Measurements from ENCODE around the gene PLA2G2F.

Gene PLA2G2F, protein sequence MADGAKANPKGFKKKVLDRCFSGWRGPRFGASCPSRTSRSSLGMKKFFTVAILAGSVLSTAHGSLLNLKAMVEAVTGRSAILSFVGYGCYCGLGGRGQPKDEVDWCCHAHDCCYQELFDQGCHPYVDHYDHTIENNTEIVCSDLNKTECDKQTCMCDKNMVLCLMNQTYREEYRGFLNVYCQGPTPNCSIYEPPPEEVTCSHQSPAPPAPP

DNA sequence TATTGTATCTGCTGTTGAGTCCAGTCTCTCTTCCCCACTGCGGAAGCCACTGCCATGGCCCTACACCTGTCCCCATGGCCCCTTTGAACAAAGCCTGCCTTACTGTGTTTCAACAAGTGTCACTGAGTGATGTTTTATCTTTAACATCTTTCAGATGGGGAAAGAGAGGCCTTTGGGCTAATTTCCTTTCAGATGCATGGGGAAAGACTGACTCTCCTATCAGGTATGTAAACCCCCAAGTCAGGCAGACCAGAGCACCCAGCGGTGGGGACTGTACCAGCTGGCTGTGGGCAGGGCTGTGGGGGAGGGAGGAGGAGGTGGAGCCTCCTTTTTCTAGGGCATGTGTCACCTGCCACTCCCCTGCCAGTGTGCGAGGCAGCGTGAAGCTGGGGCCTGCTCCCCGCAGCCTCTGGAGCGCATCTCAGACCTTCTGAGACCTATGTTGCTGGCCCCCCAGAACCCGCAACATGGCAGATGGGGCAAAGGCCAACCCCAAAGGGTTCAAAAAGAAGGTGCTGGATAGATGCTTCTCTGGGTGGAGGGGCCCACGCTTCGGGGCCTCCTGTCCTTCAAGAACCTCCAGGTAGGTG is at the start of gene PLA2G2F:
Gene PLA2G2F, plus strand, starts transcription at position 363 of the 590 bp plus-strand sequence. Its CDS starts 105 bp downstream, at position 468.
- in situ Hi-C loops (cut with HindIII; ENCODE audit: low sequenced_read_pairs): no loop called here
- TF ChIP-seq CTCF (IDR thresholded peaks at IDR 0.05; ENCODE audit: low read depth, low read length, missing control alignments): no peak
- no peak for DNase-seq (ENCODE audit: low read depth)
- no peak within 1 kb of the TSS for H3K4me3 ChIP-seq (ENCODE audit: low read depth, low read length)

DNA sequence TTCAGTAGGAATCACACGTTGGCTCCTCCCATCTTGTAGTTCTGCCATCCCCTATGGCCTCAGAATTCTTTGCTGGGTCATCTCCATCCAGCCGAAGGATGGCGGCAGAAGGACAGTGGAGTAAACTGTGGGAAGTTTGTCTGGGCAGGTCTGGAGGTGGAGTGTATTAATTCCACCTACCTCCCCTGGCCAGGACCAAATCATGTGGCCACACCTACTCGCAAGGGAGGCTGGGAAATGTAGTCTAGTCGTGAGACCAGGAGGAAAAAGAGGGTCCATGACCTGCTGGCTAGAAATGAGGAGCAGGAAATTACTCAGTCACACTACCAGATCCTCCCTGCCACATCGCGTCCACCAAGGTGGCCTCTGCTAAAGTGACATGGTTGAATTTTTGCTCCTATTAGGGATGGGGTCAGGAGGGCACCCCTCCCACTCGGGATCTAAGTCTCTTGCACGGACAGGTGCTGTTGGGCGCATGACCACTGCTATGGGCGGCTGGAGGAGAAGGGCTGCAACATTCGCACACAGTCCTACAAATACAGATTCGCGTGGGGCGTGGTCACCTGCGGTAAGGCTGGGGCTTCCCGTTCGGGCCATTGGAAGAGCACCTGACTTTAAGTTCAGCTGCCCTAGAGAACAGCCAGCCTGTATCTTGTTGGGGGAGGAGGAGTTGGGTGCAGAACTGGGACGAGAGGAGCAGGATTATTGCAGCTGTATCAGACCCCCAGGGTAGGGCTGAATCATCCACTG is 49.6 kb upstream of the PLA2G2F start:
- DNase-seq (ENCODE audit: low read depth): no peak
- H3K4me3 ChIP-seq (ENCODE audit: low read depth, low read length): no peak overlapping the region
- in situ Hi-C loops (cut with HindIII; ENCODE audit: low sequenced_read_pairs): no loop called here
- TF ChIP-seq CTCF (IDR thresholded peaks at IDR 0.05; ENCODE audit: low read depth, low read length, missing control alignments): no peak

DNA sequence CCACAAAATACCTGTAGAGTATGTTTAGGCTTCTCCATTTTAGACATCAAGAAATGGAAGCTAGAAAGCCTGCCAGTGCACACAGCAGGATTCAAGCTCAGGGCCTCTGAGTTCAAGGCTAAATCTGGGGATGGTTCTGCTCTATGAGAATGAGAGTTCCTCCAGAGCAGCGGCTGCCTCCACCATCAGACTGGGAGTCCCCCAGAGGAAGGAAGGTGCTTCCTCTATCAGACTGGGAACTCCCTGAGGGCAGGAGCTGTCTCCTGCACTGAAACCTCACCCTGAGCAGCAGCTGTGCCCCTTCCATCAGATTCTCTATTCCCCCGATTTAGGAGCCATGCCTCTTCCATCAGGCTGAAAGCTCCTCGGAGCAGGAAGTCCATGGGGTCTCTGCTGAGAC is 49.0 kb upstream of the PLA2G2F start:
- H3K4me3 ChIP-seq (ENCODE audit: low read depth, low read length): no peak overlapping the region
- no peak for TF ChIP-seq CTCF (IDR thresholded peaks at IDR 0.05; ENCODE audit: low read depth, low read length, missing control alignments)
- DNase-seq (ENCODE audit: low read depth): no peak
- in situ Hi-C loops (cut with HindIII; ENCODE audit: low sequenced_read_pairs): no loop called here

DNA sequence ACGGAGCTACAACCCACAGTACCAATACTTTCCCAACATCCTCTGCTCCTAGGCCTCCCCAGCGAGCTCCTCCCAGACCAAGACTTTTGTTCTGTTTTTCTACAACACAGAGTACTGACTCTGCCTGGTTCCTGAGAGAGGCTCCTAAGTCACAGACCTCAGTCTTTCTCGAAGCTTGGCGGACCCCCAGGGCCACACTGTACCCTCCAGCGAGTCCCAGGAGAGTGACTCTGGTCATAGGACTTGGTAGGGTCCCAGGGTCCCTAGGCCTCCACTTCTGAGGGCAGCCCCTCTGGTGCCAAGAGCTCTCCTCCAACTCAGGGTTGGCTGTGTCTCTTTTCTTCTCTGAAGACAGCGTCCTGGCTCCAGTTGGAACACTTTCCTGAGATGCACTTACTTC is 48.5 kb upstream of the PLA2G2F start:
- H3K4me3 ChIP-seq (ENCODE audit: low read depth, low read length): no peak overlapping the region
- no peak for DNase-seq (ENCODE audit: low read depth)
- in situ Hi-C loops (cut with HindIII; ENCODE audit: low sequenced_read_pairs): no loop called here
- no peak for TF ChIP-seq CTCF (IDR thresholded peaks at IDR 0.05; ENCODE audit: low read depth, low read length, missing control alignments)

DNA sequence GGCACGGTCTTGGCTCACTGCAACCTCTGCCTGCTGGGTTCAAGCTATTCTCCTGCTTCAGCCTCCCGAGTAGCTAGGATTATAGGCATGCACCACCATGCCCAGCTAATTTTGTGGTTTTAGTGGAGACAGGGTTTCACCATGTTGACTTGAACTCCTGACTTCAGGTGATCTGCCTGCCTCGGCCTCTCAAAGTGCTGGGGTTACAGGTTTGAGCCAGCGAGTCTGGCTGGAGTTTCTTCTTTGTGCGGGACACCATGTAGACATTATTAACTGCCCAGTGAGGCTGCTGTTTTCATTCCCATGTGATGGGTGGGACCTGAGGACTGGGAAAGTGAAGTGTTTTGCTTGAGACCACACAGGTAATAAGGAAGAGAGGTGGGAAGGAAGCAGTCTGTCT is 45.8 kb upstream of the PLA2G2F start:
- no peak overlapping the region for H3K4me3 ChIP-seq (ENCODE audit: low read depth, low read length)
- DNase-seq (ENCODE audit: low read depth): no peak
- in situ Hi-C loops (cut with HindIII; ENCODE audit: low sequenced_read_pairs): no loop called here
- TF ChIP-seq CTCF (IDR thresholded peaks at IDR 0.05; ENCODE audit: low read depth, low read length, missing control alignments): no peak

GRCh38 chr1:20093940-20094391 is 45.2 kb upstream of the PLA2G2F start:
- TF ChIP-seq CTCF (IDR thresholded peaks at IDR 0.05; ENCODE audit: low read depth, low read length, missing control alignments): no peak
- DNase-seq (ENCODE audit: low read depth): no peak
- in situ Hi-C loops (cut with HindIII; ENCODE audit: low sequenced_read_pairs): no loop called here
- no peak overlapping the region for H3K4me3 ChIP-seq (ENCODE audit: low read depth, low read length)
